GM13976 (cell line): ENCODE measurements around the gene KIAA1958.

ENCODE experiments used
- DNase-seq: peaks from one replicate; pipeline ENCODE4 v3.0.0; 2012; ENCODE audit warnings: low spot score
- in situ Hi-C: fragments of 300-500 bp; cut with MboI; formaldehyde crosslinking; loops from one replicate; pipeline ENCODE4 v1.12.0; 2022; ENCODE audit warnings: low sequenced_read_pairs, mixed read lengths, inconsistent platforms; ENCODE audit not compliant: unreplicated experiment
- TF ChIP-seq, protein P1 (sequence below): IDR thresholded peaks from 2 replicates; pipeline ENCODE4 v1.5.1; 2012; ENCODE audit warnings: borderline replicate concordance, mild to moderate bottlenecking; ENCODE audit not compliant: insufficient read depth; ENCODE audit errors: extremely low read depth, missing control alignments, control extremely low read depth

The KIAA1958 gene

DNA sequence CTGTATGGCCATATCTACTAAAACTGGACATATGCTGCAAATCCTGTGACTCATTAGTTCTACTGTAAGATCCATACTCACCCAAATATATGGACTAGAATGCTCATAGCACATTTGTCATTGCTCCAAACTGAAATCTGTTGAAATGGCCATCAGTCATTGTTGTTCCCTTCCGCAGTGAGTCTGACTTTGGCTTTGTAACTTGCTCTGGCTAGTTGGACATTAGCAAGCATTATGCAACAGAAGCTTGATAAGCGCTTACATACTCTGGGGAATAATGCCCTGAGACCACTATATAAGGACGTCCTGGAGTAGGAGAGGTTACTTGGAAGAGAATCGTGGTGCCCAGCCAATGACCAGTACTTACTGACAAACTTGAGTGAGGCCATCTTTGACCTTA lies 9.0 kb downstream of the KIAA1958 start:
- TF ChIP-seq, protein P1, sequence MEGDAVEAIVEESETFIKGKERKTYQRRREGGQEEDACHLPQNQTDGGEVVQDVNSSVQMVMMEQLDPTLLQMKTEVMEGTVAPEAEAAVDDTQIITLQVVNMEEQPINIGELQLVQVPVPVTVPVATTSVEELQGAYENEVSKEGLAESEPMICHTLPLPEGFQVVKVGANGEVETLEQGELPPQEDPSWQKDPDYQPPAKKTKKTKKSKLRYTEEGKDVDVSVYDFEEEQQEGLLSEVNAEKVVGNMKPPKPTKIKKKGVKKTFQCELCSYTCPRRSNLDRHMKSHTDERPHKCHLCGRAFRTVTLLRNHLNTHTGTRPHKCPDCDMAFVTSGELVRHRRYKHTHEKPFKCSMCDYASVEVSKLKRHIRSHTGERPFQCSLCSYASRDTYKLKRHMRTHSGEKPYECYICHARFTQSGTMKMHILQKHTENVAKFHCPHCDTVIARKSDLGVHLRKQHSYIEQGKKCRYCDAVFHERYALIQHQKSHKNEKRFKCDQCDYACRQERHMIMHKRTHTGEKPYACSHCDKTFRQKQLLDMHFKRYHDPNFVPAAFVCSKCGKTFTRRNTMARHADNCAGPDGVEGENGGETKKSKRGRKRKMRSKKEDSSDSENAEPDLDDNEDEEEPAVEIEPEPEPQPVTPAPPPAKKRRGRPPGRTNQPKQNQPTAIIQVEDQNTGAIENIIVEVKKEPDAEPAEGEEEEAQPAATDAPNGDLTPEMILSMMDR = no peak
- DNase-seq = no peak
- in situ Hi-C loops = no loop called here

DNA sequence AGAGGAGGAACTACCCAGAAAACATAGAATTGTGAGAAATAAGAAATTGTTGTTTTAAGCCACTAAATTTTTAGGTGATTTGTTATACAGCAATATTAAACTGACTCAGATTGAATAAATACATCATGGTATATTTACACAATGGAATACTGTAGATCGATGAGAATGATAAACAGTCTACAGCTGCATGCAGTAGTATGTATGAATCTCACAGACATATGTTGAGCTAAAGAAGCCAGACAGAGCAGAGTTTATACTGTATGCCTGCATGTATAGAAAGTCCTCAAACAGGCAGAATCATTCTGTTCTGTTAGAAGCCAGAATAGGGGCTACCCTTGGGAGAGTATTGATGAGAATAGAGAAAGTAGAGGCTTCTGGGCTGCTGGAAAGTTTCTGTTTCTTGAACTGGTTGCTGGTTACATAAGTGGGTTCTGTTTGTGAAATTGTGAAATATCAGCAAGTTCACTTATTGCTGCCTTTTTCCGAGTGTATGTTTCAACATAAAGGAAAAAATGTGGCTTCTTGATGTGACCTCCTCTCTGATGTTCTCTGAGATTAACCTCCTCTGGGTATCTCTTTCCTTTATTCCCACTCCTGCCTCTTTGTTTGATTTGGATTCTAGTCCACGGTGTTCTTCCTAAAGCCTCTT lies 9.6 kb downstream of the KIAA1958 start:
- DNase-seq = no peak
- TF ChIP-seq, protein P1 = no peak
- in situ Hi-C loops = no loop called here

DNA sequence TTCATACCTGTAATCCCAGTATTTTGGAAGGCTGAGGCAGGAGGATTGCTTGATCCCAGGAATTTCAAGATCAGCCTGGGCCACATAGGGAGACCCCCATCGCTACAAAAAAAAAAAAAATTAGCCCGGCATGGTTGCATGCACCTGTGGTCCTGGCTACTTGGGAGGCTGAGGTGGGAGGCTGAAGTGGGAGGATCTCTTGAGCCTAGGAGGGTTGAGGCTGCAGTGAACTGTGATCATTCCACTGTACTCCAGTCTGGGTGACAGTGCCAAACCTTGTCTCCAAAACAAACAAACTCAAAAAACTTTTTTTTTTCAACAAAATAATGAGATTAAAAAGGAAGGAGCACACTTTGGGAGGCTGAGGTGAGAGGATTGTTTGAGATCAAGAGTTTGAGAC lies 14.2 kb downstream of the KIAA1958 start:
- in situ Hi-C loops = no loop called here
- DNase-seq = no peak
- TF ChIP-seq, protein P1 = no peak

DNA sequence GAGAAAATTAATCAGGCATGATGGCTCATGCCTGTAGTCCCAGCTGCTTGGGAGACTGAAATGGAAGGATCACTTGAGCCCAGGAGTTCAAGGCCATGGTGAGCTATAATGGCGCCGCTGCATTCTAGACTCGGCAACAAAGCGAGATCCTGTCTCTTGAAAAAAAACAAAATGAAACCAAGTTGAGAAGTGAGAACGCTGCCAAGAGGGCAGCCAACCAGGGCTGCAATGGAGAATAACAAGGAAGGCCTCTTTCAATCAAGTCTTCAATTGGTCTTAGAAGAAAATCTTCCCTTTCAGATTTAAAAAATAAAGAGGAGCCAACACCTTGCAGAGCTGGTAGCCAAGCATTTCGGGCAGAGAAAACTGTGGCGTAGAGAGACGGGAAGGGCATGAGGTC lies 14.7 kb downstream of the KIAA1958 start:
- DNase-seq = no peak
- TF ChIP-seq, protein P1 = no peak
- in situ Hi-C loops = no loop called here

DNA sequence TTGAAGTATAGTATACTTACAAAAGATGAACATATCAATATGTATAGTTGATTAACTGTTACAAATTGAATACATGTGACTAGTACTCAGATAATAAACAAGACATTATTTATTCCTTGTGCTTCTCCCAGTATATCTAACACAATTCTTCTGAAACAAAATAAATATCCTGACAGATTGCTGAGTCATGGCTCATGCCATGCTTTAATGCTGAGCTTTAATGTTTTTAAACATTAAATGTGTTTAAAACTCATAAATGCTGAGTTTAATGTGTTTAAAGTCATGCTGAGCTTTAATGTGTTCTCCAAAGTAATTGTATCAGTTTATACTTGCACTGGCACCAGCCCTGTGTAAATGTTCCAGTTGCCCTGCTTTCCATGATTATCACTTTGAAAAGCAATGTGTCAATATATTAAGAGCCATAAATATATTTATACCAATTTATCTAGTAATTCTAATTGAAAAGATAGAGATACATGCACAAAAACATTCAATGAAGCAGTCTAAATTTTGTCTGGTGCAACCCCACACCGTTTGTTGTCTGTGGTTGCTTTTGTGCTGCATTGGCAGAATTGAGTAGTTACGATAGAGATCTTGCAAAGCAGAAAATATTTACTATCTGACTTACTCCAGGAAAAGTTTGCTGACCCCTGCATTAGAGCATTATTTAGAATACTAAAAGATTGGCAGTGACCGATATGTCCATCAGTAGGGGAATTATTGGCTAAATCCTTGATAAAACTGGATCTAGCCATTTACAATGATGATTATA lies 15.7 kb downstream of the KIAA1958 start:
- in situ Hi-C loops = no loop called here
- TF ChIP-seq, protein P1 = no peak
- DNase-seq = no peak

DNA sequence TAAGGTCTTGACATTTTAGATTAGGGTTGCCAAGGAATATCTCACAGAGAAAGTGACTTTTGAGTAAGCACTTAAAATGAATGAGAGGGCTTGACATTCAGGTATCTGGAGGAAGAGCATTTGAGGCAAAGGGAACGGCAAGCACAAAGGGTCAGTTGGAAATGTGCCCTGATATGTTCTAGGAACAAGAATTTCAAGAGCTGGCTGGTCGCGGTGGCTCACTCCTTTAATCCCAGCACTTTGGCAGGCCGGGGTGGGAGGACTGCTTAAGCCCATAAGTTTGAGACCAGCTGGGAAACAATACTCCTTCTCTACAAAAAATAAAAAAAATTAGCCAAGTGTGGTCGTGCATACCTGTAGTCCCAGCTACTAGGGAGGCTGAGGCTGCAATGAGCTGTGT lies 16.5 kb downstream of the KIAA1958 start:
- TF ChIP-seq, protein P1 = no peak
- in situ Hi-C loops = no loop called here

More for the DNA sequence above, 16.5 kb downstream of the KIAA1958 start:
- DNase-seq = no peak
